ENCODE measurements around the gene DIP2C. TPM values are rescaled to one million over a fixed set of nuclear protein-coding genes. Genes with fewer than 3 reads are reported as not detected.

Gene DIP2C
- total RNA-seq, 1 experiment from 2014 or later: 11.0 TPM

GRCh38 chr10:523925-524324, 165.5 kb downstream of the DIP2C start:
- no peaks in the 10 kb centered on the region for H3K27me3 Mint-ChIP-seq (ENCODE audit: unreplicated experiment)
- DNase-seq: no peak
- no peak overlapping the region for H3K4me3 Mint-ChIP-seq (ENCODE audit: low read depth, unreplicated experiment)
- no TSS peak for BruUV-seq (replicated peaks)
- CTCF ChIA-PET: no interaction called here
- H3K36me3 Mint-ChIP-seq (ENCODE audit: insufficient read depth, unreplicated experiment): no peaks in the 10 kb centered on the region
- no peak overlapping the region for H3K27ac Mint-ChIP-seq (ENCODE audit: unreplicated experiment)
- no peaks in the 10 kb centered on the region for H3K9me3 Mint-ChIP-seq (ENCODE audit: low read depth, unreplicated experiment)
- intact Hi-C loops (cut with micrococcal nuclease; ENCODE audit: unreplicated experiment): no loop called here
- peaks cover 10% of the 10 kb centered on the region for H3K4me1 Mint-ChIP-seq (ENCODE audit: low read depth, unreplicated experiment)
- TF ChIP-seq CTCF (IDR thresholded peaks at IDR 0.05; ENCODE audit: unreplicated experiment): no peak

GRCh38 chr10:522350-522749, 167.1 kb downstream of the DIP2C start:
- TF ChIP-seq CTCF (IDR thresholded peaks at IDR 0.05; ENCODE audit: unreplicated experiment): no peak
- no peak overlapping the region for H3K27ac Mint-ChIP-seq (ENCODE audit: unreplicated experiment)
- intact Hi-C loops (cut with micrococcal nuclease; ENCODE audit: unreplicated experiment): no loop called here
- H3K4me1 Mint-ChIP-seq (ENCODE audit: low read depth, unreplicated experiment): peaks cover 10% of the 10 kb centered on the region
- CTCF ChIA-PET: no interaction called here
- H3K9me3 Mint-ChIP-seq (ENCODE audit: low read depth, unreplicated experiment): no peaks in the 10 kb centered on the region
- no peak overlapping the region for H3K4me3 Mint-ChIP-seq (ENCODE audit: low read depth, unreplicated experiment)
- no TSS peak for BruUV-seq (replicated peaks)
- no peaks in the 10 kb centered on the region for H3K27me3 Mint-ChIP-seq (ENCODE audit: unreplicated experiment)
- DNase-seq: no peak
- peaks cover 1% of the 10 kb centered on the region for H3K36me3 Mint-ChIP-seq (ENCODE audit: insufficient read depth, unreplicated experiment)

GRCh38 chr10:521261-522250, 167.9 kb downstream of the DIP2C start:
- DNase-seq: no peak
- no peak overlapping the region for H3K4me3 Mint-ChIP-seq (ENCODE audit: low read depth, unreplicated experiment)
- BruUV-seq (replicated peaks): no TSS peak
- intact Hi-C loops (cut with micrococcal nuclease; ENCODE audit: unreplicated experiment): no loop called here
- TF ChIP-seq CTCF (IDR thresholded peaks at IDR 0.05; ENCODE audit: unreplicated experiment): no peak
- CTCF ChIA-PET: no interaction called here
- no peaks in the 10 kb centered on the region for H3K9me3 Mint-ChIP-seq (ENCODE audit: low read depth, unreplicated experiment)
- H3K27ac Mint-ChIP-seq (ENCODE audit: unreplicated experiment): no peak overlapping the region
- peaks cover 7% of the 10 kb centered on the region for H3K36me3 Mint-ChIP-seq (ENCODE audit: insufficient read depth, unreplicated experiment)
- H3K27me3 Mint-ChIP-seq (ENCODE audit: unreplicated experiment): no peaks in the 10 kb centered on the region
- peaks cover 10% of the 10 kb centered on the region for H3K4me1 Mint-ChIP-seq (ENCODE audit: low read depth, unreplicated experiment)

- no peak for TF ChIP-seq CTCF (IDR thresholded peaks at IDR 0.05; ENCODE audit: unreplicated experiment)
- CTCF ChIA-PET: no interaction called here
- intact Hi-C loops (cut with micrococcal nuclease; ENCODE audit: unreplicated experiment): no loop called here
- BruUV-seq (replicated peaks): no TSS peak
- Mint-ChIP-seq H3K27me3 (ENCODE audit: unreplicated experiment) (no peaks in the 10 kb centered on the region), H3K36me3 (ENCODE audit: insufficient read depth, unreplicated experiment) (peaks cover 7% of the 10 kb centered on the region), H3K4me3 (ENCODE audit: low read depth, unreplicated experiment) (no peak overlapping the region), H3K9me3 (ENCODE audit: low read depth, unreplicated experiment) (no peaks in the 10 kb centered on the region), H3K27ac (ENCODE audit: unreplicated experiment) (no peak overlapping the region), H3K4me1 (ENCODE audit: low read depth, unreplicated experiment) (peaks cover 10% of the 10 kb centered on the region)
- no peak for DNase-seq
Observed at GRCh38 chr10:520402-520787, 169.1 kb downstream of the DIP2C start.

All from Calu3 (cell line).